Fibroblast of villous mesenchyme (primary cell): ENCODE data around the gene TRAF3IP1. TPM values are rescaled to one million over a fixed set of nuclear protein-coding genes. Genes with fewer than 3 reads are reported as not detected.
"Not testable (repeated sequence)": the region's sequence is repeated elsewhere in the genome, so short reads cannot be mapped to it uniquely, and the experiment has no call there.

ENCODE experiments used
- DNase-seq: peaks from one replicate; pipeline ENCODE4 v3.0.0-alpha.2; 2010; ENCODE audit warnings: low read depth
- H3K4me3 ChIP-seq: 2 replicates; pipeline ENCODE4 v1.5.1; 2011; ENCODE audit warnings: low read depth, mild to moderate bottlenecking, low read length
- CTCF ChIP-seq: IDR thresholded peaks from 2 replicates; pipeline ENCODE4 v1.5.1; 2012; ENCODE audit warnings: low read depth, mild to moderate bottlenecking, low read length; ENCODE audit not compliant: insufficient read depth
- total RNA-seq: library from RNA; depleted of rRNA; stranded (reverse); fragments of >200 nt; gene quantifications from 2 replicates; pipeline ENCODE4 v1.2.3, GENCODE V29; 2012

Gene TRAF3IP1
- total RNA-seq, 1 donor = 7.8 TPM

GRCh38 chr2:238399094-238399493 lies 78.8 kb downstream of the TRAF3IP1 start:
- no peak for TF ChIP-seq CTCF
- no peak for DNase-seq
- H3K4me3 ChIP-seq = no peak overlapping the region

- no peak for DNase-seq
- H3K4me3 ChIP-seq = no peak overlapping the region
- TF ChIP-seq CTCF = no peak
These were observed 81.2 kb downstream of the TRAF3IP1 start for GRCh38 chr2:238401551-238401950.

- no peak overlapping the region for H3K4me3 ChIP-seq
- DNase-seq = no peak
- TF ChIP-seq CTCF = no peak
These were observed 83.5 kb downstream of the TRAF3IP1 start for GRCh38 chr2:238403632-238404405.

- no peak overlapping the region for H3K4me3 ChIP-seq
- TF ChIP-seq CTCF = no peak
- DNase-seq = no peak
These were observed 84.3 kb downstream of the TRAF3IP1 start for GRCh38 chr2:238404406-238405216.

- DNase-seq, H3K4me3 ChIP-seq: not testable (repeated sequence)
These were observed 84.9 kb downstream of the TRAF3IP1 start for GRCh38 chr2:238405217-238405555.

- no peak for TF ChIP-seq CTCF
These were observed 86.1 kb downstream of the TRAF3IP1 start for GRCh38 chr2:238406221-238406997.

GRCh38 chr2:238406998-238407285 lies 86.6 kb downstream of the TRAF3IP1 start:
- DNase-seq = no peak
- H3K4me3 ChIP-seq = no peak overlapping the region
- no peak for TF ChIP-seq CTCF

More at GRCh38 chr2:238406221-238406997, 86.1 kb downstream of the TRAF3IP1 start:
- DNase-seq = no peak
- no peak overlapping the region for H3K4me3 ChIP-seq
